HEK293T (cell line): Measurements from ENCODE around the gene KRT85.
"Not testable (repeated sequence)": the region's sequence is repeated elsewhere in the genome, so short reads cannot be mapped to it uniquely, and the experiment has no call there.

ENCODE experiments used
- CTCF ChIA-PET: fragments of 350-600 bp; formaldehyde crosslinking; extraction: SDS; loops from one replicate; lab custom pipeline; 2021; ENCODE audit warnings: antibody characterized with exemption, inconsistent platforms; lab: Yijun Ruan, JAX
- POLR2A ChIA-PET: fragments of 350-600 bp; formaldehyde crosslinking; extraction: SDS; loops from one replicate; lab custom pipeline; 2020; ENCODE audit warnings: antibody characterized with exemption, inconsistent platforms; lab: Yijun Ruan, JAX
- DNase-seq: peaks from one replicate; pipeline ENCODE4 v3.0.0; 2012; ENCODE audit warnings: mixed read lengths; ENCODE audit errors: extremely low spot score
- ARNT ChIP-seq: fragments of 450-650 bp; IDR thresholded peaks from 2 replicates; pipeline ENCODE4 v1.6.1; 2017; ENCODE audit warnings: mild to moderate bottlenecking
- BHLHE40 ChIP-seq: fragments of 450-650 bp; IDR thresholded peaks from 2 replicates; pipeline ENCODE4 v1.6.1; 2016; ENCODE audit warnings: mild to moderate bottlenecking, moderate library complexity, borderline replicate concordance
- CTBP1 ChIP-seq: fragments of 450-650 bp; IDR thresholded peaks from 2 replicates; pipeline ENCODE4 v1.6.1; 2016; ENCODE audit warnings: borderline replicate concordance
- ELF4 ChIP-seq: fragments of 450-650 bp; IDR thresholded peaks from 2 replicates; pipeline ENCODE4 v1.6.1; 2017; ENCODE audit warnings: antibody characterized with exemption
- FOXA1 ChIP-seq: fragments of 450-650 bp; IDR thresholded peaks from 2 replicates; pipeline ENCODE4 v1.6.1; 2016; ENCODE audit warnings: mild to moderate bottlenecking
- FOXK2 ChIP-seq: fragments of 450-650 bp; IDR thresholded peaks from 2 replicates; pipeline ENCODE4 v1.6.1; 2016; ENCODE audit warnings: mild to moderate bottlenecking
- FOXM1 ChIP-seq: fragments of 450-650 bp; IDR thresholded peaks from 2 replicates; pipeline ENCODE4 v1.6.1; 2017; ENCODE audit warnings: mild to moderate bottlenecking, borderline replicate concordance
- HDGF ChIP-seq: fragments of 450-650 bp; IDR thresholded peaks from 2 replicates; pipeline ENCODE4 v1.6.1; 2017; ENCODE audit warnings: antibody characterized with exemption, borderline replicate concordance
- L3MBTL2 ChIP-seq: fragments of 450-650 bp; conservative IDR thresholded peaks from 2 replicates; pipeline ENCODE4 v1.6.1; 2016; ENCODE audit warnings: mild to moderate bottlenecking
- LEF1 ChIP-seq: fragments of 450-650 bp; IDR thresholded peaks from 2 replicates; pipeline ENCODE4 v1.6.1; 2017; ENCODE audit warnings: mild to moderate bottlenecking, borderline replicate concordance
- NFRKB ChIP-seq: fragments of 450-650 bp; IDR thresholded peaks from 2 replicates; pipeline ENCODE4 v1.6.1; 2016; ENCODE audit warnings: mild to moderate bottlenecking, moderate library complexity
- SP1 ChIP-seq: fragments of 450-650 bp; IDR thresholded peaks from 2 replicates; pipeline ENCODE4 v1.6.1; 2017
- SUZ12 ChIP-seq: fragments of 450-650 bp; IDR thresholded peaks from 2 replicates; pipeline ENCODE4 v1.6.1; 2016; ENCODE audit warnings: mild to moderate bottlenecking
- TARDBP ChIP-seq: fragments of 450-650 bp; IDR thresholded peaks from 2 replicates; pipeline ENCODE4 v1.6.1; 2016
- ZNF384 ChIP-seq: fragments of 450-650 bp; IDR thresholded peaks from 2 replicates; pipeline ENCODE4 v1.6.1; 2016
- TF ChIP-seq, protein P1 (sequence below): fragments of 450-650 bp; IDR thresholded peaks from 2 replicates; pipeline ENCODE4 v1.6.1; 2016

KRT85 gene

DNA sequence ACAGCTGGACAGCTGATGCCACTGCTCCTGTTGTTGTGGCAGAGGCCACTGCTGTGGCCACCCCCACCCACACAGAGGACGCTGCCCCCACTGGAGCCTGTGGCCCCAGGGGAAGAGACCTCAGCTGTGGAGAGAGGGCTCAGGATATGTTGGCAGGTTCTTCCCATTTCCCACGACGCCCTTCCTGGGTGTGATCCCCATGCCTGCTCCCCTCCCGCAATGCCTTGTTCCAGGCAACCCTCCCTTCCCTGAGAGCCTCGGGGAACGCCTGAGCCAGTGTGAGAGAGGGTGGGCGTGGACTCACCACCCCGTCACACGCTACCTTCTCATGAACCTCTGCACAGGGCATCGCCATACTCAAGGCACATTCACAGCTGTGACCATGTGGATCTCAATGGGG, 44.5 kb upstream of the KRT85 start:
- ChIA-PET CTCF (no interaction called here), POLR2A (no interaction called here)
- no peak for DNase-seq
- TF ChIP-seq NFRKB (no peak), FOXM1 (no peak), FOXA1 (no peak), LEF1 (no peak), HDGF (no peak), SP1 (no peak), L3MBTL2 (no peak), ZNF384 (no peak), ARNT (no peak), CTBP1 (no peak), TARDBP (no peak), SUZ12 (no peak), BHLHE40 (no peak), FOXK2 (no peak), ELF4 (no peak)
- TF ChIP-seq, protein P1, sequence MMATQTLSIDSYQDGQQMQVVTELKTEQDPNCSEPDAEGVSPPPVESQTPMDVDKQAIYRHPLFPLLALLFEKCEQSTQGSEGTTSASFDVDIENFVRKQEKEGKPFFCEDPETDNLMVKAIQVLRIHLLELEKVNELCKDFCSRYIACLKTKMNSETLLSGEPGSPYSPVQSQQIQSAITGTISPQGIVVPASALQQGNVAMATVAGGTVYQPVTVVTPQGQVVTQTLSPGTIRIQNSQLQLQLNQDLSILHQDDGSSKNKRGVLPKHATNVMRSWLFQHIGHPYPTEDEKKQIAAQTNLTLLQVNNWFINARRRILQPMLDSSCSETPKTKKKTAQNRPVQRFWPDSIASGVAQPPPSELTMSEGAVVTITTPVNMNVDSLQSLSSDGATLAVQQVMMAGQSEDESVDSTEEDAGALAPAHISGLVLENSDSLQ: no peak

DNA sequence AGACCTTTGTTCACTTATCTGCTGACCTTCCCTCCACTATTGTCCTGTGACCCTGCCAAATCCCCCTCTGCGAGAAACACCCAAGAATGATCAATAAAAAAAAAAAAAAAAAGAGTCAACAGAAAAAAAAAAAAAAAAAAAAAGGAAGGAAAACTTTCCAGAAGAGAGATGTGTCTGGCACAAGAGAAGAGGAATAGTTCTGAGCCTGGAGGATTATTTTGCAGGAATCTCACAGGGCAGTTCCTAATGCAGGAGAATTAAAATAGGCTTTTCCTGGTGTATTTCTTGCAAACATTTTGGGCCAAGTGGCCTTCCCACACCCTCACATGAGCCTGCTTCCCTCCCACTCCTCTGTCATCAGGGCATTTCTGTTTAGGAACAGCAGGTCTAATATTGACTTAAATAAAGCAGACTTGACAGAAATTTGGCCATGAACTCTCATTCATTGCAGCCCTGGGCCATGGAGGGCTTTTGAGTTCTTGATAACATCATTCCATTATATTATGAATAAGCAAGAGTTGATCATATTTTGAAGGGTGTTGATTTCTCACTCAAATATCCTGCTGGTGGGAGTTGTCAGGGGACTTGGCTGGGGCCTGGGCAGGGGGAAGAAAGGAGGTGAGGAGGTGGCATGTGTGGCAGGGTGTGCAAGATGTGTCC, 43.4 kb upstream of the KRT85 start:
- CTCF ChIA-PET, POLR2A ChIA-PET, DNase-seq: not testable (repeated sequence)

DNA sequence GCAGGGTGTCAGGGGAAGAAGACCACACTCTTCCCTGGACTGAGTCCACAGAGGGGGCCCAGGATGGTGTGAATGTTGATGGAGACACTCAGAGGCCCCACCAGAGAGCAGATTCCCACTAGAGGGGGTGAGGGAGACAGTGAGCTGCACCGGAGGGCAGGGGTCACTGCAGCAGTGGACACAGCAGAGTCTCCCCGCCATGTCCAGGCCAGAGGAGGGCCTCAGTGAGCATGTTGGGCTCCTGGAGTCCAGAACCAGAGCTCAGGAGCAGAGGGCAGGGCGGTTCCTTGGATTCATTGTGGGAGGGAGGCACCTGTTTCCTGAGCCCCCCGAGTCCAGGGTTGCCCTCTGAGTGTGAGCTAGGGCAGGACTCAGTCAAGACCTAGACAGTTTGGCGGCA, 40.6 kb upstream of the KRT85 start:
- no peak for DNase-seq
- ChIA-PET POLR2A (no interaction called here), CTCF (no interaction called here)
- TF ChIP-seq HDGF (no peak), CTBP1 (no peak), BHLHE40 (no peak), FOXM1 (no peak)
- TF ChIP-seq, protein P1: no peak

DNA sequence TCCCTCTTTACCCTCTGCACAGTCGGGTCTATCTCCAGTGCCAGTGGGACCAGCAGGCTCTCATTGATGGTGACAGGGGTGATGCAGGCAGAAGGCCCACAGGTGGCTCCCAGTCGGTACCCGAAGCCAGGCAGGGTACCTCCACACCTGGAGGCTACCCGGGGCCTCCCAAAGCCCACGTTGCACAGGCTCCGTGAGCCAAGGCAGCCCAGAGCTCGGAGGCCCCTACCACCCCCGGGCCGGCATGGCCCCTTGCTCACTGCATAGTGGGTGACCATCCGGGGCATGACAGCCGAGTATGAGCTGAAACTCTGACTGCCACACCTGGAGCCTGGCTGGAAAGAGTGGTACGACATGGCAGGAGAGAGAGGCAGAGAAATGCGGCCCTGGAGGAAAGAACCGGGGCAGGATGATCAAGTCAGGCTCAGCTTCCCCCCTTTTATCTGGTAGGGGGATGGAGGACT, 38.7 kb upstream of the KRT85 start, which contains the start of gene KRT82:
Gene KRT82, minus strand, starts transcription at position 414 of the 464 bp plus-strand sequence. Its CDS starts 58 bp downstream, at position 356.
- TF ChIP-seq LEF1: no peak
- TF ChIP-seq FOXM1: no peak
- TF ChIP-seq FOXA1: no peak
- no peak for TF ChIP-seq FOXK2
- no peak for TF ChIP-seq NFRKB
- no peak for TF ChIP-seq ELF4
- CTCF ChIA-PET: no interaction called here
- no peak for DNase-seq
- POLR2A ChIA-PET: no interaction called here

DNA sequence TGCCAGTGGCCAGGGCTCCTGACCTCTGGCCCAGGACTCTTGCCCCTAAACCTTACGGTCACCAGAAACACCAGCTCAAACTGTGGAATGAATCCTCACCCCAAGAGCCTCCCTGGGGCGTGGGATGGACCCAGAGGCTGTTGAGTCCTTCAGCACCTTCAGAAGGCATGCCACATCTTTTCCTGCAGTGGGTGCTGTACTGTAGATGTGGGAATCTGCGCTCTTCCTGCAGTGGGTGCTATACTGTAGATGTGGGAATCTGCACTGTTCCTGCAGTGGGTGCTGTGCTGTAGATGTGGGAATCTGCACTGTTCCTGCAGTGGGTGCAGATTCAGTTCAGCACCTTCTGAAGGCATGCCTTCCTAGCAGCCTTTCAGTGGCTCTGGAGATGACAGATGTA, 37.7 kb upstream of the KRT85 start:
- DNase-seq: no peak
- ChIA-PET POLR2A (no interaction called here), CTCF (no interaction called here)
- TF ChIP-seq NFRKB: no peak
- no peak for TF ChIP-seq ARNT
- no peak for TF ChIP-seq FOXK2
- no peak for TF ChIP-seq L3MBTL2
- no peak for TF ChIP-seq HDGF
- no peak for TF ChIP-seq BHLHE40
- no peak for TF ChIP-seq FOXM1
- TF ChIP-seq SUZ12: no peak

DNA sequence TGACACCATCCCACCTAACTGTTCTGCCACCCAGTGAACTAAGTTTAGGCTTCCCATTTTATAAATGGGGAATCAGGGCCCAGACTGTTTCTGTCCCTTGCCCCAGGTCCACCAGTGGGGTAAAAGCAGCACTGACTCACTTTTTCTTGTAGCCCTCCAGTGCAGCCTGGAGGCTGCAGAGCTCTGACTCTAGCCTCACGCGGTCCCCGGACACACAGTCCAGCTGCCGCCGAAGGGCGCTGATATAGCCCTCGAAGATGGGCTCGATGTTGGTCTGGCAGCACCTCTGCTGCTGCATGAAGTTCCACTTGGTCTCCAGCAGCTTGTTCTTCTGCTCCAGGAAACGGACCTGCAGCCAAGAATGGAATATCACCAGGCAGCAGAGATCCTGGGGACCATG, 36.3 kb upstream of the KRT85 start:
- CTCF ChIA-PET: no interaction called here
- no peak for TF ChIP-seq BHLHE40
- no peak for TF ChIP-seq SP1
- no peak for TF ChIP-seq FOXM1
- no peak for TF ChIP-seq FOXK2
- TF ChIP-seq CTBP1: no peak
- no peak for TF ChIP-seq SUZ12
- TF ChIP-seq, protein P1: no peak
- no peak for TF ChIP-seq ARNT
- no peak for TF ChIP-seq HDGF
- TF ChIP-seq LEF1: no peak
- TF ChIP-seq TARDBP: no peak
- TF ChIP-seq NFRKB: no peak
- TF ChIP-seq L3MBTL2: no peak
- no peak for TF ChIP-seq ZNF384
- TF ChIP-seq ELF4: no peak
- no peak for DNase-seq
- POLR2A ChIA-PET: no interaction called here

DNA sequence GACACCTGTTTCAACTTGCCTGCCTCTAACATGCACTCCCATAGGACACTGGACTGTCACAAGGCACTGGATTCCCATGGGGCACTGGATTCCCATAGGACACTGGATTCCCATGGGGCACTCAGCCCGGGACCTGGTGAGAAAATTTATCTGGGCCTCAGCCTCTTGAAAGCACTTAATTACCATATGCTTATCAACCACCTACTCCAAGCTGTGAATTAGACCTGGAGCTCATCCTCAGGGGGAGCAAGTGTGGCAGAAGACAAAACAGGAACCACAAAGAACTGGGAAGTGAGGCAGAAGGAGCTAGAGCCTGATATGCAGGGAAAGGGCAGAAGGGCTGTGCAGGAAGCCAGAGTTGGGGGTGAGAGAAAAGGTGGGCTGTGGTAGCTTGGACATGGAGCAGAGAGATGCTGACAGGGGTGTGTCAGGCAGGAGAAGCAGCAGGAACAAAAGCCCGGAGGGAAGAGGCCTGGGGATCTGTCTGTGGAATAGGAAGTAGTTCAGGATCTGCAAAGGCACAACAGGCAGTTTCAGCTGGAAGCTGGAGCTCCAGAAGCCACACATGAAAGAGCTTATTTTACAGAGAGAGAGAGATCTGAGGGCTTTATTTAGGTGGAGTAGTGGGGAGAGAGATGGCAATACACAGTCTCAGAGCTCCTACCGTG, 35.7 kb upstream of the KRT85 start:
- ChIA-PET POLR2A (no interaction called here), CTCF (no interaction called here)
- DNase-seq: no peak
- TF ChIP-seq, protein P1: no peak
- TF ChIP-seq CTBP1 (no peak), SP1 (no peak)
